IMR-90 (cell line): ENCODE measurements around the gene LTO1.

Source experiments
- CEBPB ChIP-seq: IDR thresholded peaks from 2 replicates; pipeline ENCODE4 v1.6.1; 2012; ENCODE audit warnings: low read depth, low read length, improper control_type of control experiment
- MAZ ChIP-seq: IDR thresholded peaks from 2 replicates; pipeline ENCODE4 v1.6.1; 2012; ENCODE audit warnings: low read depth, mild to moderate bottlenecking, low read length, improper control_type of control experiment, moderate library complexity, borderline replicate concordance
- NFE2L2 ChIP-seq: fragments of 150-350 bp; IDR thresholded peaks from 2 replicates; pipeline ENCODE4 v1.6.1; 2016; ENCODE audit warnings: low read depth, mild to moderate bottlenecking, low read length
- POLR2A ChIP-seq: IDR thresholded peaks from 2 replicates; pipeline ENCODE4 v1.6.1; 2012; ENCODE audit warnings: mild to moderate bottlenecking, low read depth, low read length
- RAD21 ChIP-seq: IDR thresholded peaks from 2 replicates; pipeline ENCODE4 v1.6.1; 2012; ENCODE audit warnings: low read length, improper control_type of control experiment
- RFX5 ChIP-seq: IDR thresholded peaks from 2 replicates; pipeline ENCODE4 v1.8.0; 2012; ENCODE audit warnings: low read depth, mild to moderate bottlenecking, low read length, moderate library complexity
- SMC3 ChIP-seq: fragments of 150-350 bp; IDR thresholded peaks from 2 replicates; pipeline ENCODE4 v1.6.1; 2016; ENCODE audit warnings: low read depth, mild to moderate bottlenecking, antibody characterized with exemption, low read length, moderate library complexity
- TF ChIP-seq, protein P1 (sequence below): conservative IDR thresholded peaks from 2 replicates; pipeline ENCODE4 v1.5.1; 2012; ENCODE audit warnings: mild to moderate bottlenecking, low read depth, low read length, improper control_type of control experiment
- TF ChIP-seq, protein P2 (sequence below): fragments of 150-350 bp; IDR thresholded peaks from 2 replicates; pipeline ENCODE4 v1.6.1; 2017; ENCODE audit warnings: mild to moderate bottlenecking, antibody characterized with exemption, low read length, low read depth
- TF ChIP-seq, protein P3 (sequence below): fragments of 150-350 bp; IDR thresholded peaks from 2 replicates; pipeline ENCODE4 v1.6.1; 2016; ENCODE audit warnings: low read depth, mild to moderate bottlenecking, low read length, moderate library complexity, borderline replicate concordance

DNA sequence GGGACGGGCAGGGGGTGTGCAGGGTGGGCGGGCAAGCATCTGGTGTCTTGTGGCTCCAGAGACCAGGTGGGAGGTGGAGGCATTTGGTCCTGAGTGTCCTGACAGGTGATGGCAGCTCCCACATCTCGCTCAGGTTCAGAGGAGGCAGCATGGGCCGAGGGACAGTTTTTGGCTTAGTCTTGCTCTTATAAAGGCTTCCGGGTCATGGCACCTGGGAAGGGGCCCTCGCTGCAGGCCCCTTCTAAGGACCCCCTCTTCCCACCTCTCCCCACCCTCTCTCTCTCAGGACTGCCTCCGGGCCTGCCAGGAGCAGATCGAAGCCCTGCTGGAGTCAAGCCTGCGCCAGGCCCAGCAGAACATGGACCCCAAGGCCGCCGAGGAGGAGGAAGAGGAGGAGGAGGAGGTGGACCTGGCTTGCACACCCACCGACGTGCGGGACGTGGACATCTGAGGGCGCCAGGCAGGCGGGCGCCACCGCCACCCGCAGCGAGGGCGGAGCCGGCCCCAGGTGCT is 24.3 kb downstream of the LTO1 start:
- TF ChIP-seq, protein P1, sequence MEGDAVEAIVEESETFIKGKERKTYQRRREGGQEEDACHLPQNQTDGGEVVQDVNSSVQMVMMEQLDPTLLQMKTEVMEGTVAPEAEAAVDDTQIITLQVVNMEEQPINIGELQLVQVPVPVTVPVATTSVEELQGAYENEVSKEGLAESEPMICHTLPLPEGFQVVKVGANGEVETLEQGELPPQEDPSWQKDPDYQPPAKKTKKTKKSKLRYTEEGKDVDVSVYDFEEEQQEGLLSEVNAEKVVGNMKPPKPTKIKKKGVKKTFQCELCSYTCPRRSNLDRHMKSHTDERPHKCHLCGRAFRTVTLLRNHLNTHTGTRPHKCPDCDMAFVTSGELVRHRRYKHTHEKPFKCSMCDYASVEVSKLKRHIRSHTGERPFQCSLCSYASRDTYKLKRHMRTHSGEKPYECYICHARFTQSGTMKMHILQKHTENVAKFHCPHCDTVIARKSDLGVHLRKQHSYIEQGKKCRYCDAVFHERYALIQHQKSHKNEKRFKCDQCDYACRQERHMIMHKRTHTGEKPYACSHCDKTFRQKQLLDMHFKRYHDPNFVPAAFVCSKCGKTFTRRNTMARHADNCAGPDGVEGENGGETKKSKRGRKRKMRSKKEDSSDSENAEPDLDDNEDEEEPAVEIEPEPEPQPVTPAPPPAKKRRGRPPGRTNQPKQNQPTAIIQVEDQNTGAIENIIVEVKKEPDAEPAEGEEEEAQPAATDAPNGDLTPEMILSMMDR, result no peak
- TF ChIP-seq POLR2A (no peak), RFX5 (no peak), CEBPB (no peak), SMC3 (no peak), NFE2L2 (no peak), MAZ (no peak), RAD21 (no peak)
- TF ChIP-seq, protein P2, sequence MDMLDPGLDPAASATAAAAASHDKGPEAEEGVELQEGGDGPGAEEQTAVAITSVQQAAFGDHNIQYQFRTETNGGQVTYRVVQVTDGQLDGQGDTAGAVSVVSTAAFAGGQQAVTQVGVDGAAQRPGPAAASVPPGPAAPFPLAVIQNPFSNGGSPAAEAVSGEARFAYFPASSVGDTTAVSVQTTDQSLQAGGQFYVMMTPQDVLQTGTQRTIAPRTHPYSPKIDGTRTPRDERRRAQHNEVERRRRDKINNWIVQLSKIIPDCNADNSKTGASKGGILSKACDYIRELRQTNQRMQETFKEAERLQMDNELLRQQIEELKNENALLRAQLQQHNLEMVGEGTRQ, result no peak
- TF ChIP-seq, protein P3, sequence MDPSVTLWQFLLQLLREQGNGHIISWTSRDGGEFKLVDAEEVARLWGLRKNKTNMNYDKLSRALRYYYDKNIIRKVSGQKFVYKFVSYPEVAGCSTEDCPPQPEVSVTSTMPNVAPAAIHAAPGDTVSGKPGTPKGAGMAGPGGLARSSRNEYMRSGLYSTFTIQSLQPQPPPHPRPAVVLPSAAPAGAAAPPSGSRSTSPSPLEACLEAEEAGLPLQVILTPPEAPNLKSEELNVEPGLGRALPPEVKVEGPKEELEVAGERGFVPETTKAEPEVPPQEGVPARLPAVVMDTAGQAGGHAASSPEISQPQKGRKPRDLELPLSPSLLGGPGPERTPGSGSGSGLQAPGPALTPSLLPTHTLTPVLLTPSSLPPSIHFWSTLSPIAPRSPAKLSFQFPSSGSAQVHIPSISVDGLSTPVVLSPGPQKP, result no peak
